ENCODE measurements around the gene COL9A1. TPM values are rescaled to one million over a fixed set of nuclear protein-coding genes. Genes with fewer than 3 reads are reported as not detected.

COL9A1 gene
- total RNA-seq, 1 experiment from 2014 or later, result 7.8 TPM

DNA sequence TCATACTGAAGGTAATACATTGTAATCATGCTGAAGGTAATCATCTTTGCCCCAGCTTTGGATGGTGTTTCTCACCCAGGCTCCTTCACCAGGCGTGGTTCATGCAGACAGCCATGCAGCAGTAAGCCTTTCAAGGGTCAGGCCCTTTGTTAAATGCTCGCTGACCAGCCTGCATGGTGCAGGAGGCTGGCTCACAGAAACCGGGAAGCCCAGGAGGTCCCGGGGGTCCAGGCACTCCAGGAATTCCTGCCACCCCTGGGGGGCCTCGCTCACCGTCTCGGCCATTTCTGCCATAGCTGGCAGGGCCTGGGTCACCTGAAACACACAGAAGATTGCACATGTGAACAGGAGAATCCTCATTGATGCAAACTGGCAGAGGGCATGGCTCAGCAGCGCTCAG is 86.1 kb downstream of the COL9A1 start:
- no peaks in the 10 kb centered on the region for H3K36me3 Mint-ChIP-seq (ENCODE audit: insufficient read depth in 1 of 3, low read depth in 3 of 3)
- Histone ChIP-seq H2AK5ac (ENCODE audit: insufficient read length, low read length) (no peak overlapping the region), H3K56ac (ENCODE audit: insufficient read length, low read depth, low read length) (no peak overlapping the region), H3K79me2 (ENCODE audit: insufficient read depth, low read length) (no peaks in the 10 kb centered on the region), H3K4ac (ENCODE audit: low read depth, low read length) (no peak overlapping the region), H3K23ac (ENCODE audit: insufficient read length, low read depth, low read length) (no peak overlapping the region), H3K4me2 (ENCODE audit: insufficient read depth, insufficient read length, low read length) (no peak overlapping the region), H4K5ac (ENCODE audit: insufficient read length, low read depth, low read length) (no peak overlapping the region), H3K9ac (ENCODE audit: extremely low read depth, insufficient read length, low read length) (no peak overlapping the region), H4K8ac (replicated peaks; ENCODE audit: insufficient read length, low read depth, low read length) (no peak overlapping the region), H2BK15ac (ENCODE audit: low read depth, low read length) (no peak overlapping the region), H3K27me3 (ENCODE audit: insufficient read depth, low read length) (no peaks in the 10 kb centered on the region), H3K9me3 (ENCODE audit: control insufficient read depth, low read depth, low read length) (no peaks in the 10 kb centered on the region), H2BK20ac (ENCODE audit: low read depth, low read length, poor library complexity, severe bottlenecking) (no peak overlapping the region), H2AFZ (ENCODE audit: low read length) (no peak overlapping the region), H4K20me1 (ENCODE audit: control insufficient read depth, insufficient read depth, insufficient read length) (no peaks in the 10 kb centered on the region), H3T11ph (ENCODE audit: low read length) (no peak overlapping the region), H2BK12ac (ENCODE audit: insufficient read length, low read depth, low read length) (no peak overlapping the region), H4K91ac (ENCODE audit: insufficient read length, low read depth, low read length) (no peak overlapping the region), H3K18ac (ENCODE audit: insufficient read length, low read depth, low read length) (no peak overlapping the region), H3K23me2 (ENCODE audit: insufficient read length, low read depth, low read length, poor library complexity, severe bottlenecking) (no peaks in the 10 kb centered on the region), H2BK120ac (ENCODE audit: low read depth, low read length, poor library complexity, severe bottlenecking) (no peak overlapping the region), H3K14ac (ENCODE audit: insufficient read depth, low read length) (no peak overlapping the region; the same call in 1 of the 2 replicates), H3K4me1 (ENCODE audit: insufficient read depth, low read length) (no peaks in the 10 kb centered on the region), H3K27ac (ENCODE audit: insufficient read length, low read depth, low read length) (no peak overlapping the region), H2BK5ac (ENCODE audit: insufficient read length, low read length) (no peak overlapping the region), H3K79me1 (ENCODE audit: insufficient read depth, low read depth, low read length, poor library complexity, severe bottlenecking) (no peaks in the 10 kb centered on the region)
- no peak for DNase-seq
- H3K4me3 Mint-ChIP-seq, result no peak overlapping the region
- no peaks in the 10 kb centered on the region for H3K27me3 Mint-ChIP-seq (ENCODE audit: low read depth)
- no peak overlapping the region; a peak in 1 of 7 replicates for H3K27ac Mint-ChIP-seq
- no CpG with 5 or more reads among the region's 8 CpGs for WGBS (ENCODE audit: extremely low coverage, insufficient read length, low lambda C conversion rate)
- H3K4me1 Mint-ChIP-seq, result peaks cover 0 to 9% of the 10 kb centered on the region in 2 experiments; a peak in 2 of 4 replicates
- H3K9me3 Mint-ChIP-seq, result no peaks in the 10 kb centered on the region
- TF ChIP-seq, protein P1, sequence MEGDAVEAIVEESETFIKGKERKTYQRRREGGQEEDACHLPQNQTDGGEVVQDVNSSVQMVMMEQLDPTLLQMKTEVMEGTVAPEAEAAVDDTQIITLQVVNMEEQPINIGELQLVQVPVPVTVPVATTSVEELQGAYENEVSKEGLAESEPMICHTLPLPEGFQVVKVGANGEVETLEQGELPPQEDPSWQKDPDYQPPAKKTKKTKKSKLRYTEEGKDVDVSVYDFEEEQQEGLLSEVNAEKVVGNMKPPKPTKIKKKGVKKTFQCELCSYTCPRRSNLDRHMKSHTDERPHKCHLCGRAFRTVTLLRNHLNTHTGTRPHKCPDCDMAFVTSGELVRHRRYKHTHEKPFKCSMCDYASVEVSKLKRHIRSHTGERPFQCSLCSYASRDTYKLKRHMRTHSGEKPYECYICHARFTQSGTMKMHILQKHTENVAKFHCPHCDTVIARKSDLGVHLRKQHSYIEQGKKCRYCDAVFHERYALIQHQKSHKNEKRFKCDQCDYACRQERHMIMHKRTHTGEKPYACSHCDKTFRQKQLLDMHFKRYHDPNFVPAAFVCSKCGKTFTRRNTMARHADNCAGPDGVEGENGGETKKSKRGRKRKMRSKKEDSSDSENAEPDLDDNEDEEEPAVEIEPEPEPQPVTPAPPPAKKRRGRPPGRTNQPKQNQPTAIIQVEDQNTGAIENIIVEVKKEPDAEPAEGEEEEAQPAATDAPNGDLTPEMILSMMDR (conservative IDR thresholded peaks at IDR 0.05), result no peak

Measured in H9 (cell line).